Body of pancreas (tissue), 4 donors: ENCODE data around the gene MARK1.

ENCODE experiments used
- POLR2A ChIP-seq, 3 donors: fragments of 450-650 bp; IDR thresholded peaks; one replicate each; pipeline ENCODE4 v1.6.1; 2016; ENCODE audit warnings: antibody characterized with exemption in 3 of 3, mild to moderate bottlenecking in 2 of 3
- TF ChIP-seq, protein P1 (sequence below), 7 experiments: fragments of 450-650 bp in 4 of 7; fragments of 200-600 bp in 3 of 7; sonication (generic) in 3 of 7; IDR thresholded peaks; one replicate each; pipeline ENCODE4 v1.5.1; 2016 to 2019; ENCODE audit warnings: antibody characterized with exemption in 7 of 7

DNA sequence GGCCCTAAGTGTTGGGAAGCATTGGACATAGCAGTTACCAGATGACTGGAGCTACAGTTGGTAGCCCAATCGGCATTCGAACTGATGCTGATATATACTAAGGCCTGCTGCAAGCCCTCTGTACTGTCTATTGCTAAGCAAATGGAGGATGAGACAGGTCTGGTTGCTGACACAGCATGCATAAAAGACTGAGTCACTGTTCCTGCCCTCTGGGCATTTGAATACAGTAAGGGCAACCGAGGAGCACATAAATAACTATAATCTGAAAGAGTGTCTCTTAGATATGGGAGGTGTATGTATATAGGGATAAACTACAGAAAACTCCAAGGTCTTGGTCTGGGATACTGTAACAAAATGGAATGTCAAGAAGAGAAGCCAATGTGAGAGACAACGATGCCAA lies 16.8 kb upstream of the MARK1 start:
- no peak for TF ChIP-seq POLR2A (IDR thresholded peaks at IDR 0.05)
- TF ChIP-seq, protein P1, sequence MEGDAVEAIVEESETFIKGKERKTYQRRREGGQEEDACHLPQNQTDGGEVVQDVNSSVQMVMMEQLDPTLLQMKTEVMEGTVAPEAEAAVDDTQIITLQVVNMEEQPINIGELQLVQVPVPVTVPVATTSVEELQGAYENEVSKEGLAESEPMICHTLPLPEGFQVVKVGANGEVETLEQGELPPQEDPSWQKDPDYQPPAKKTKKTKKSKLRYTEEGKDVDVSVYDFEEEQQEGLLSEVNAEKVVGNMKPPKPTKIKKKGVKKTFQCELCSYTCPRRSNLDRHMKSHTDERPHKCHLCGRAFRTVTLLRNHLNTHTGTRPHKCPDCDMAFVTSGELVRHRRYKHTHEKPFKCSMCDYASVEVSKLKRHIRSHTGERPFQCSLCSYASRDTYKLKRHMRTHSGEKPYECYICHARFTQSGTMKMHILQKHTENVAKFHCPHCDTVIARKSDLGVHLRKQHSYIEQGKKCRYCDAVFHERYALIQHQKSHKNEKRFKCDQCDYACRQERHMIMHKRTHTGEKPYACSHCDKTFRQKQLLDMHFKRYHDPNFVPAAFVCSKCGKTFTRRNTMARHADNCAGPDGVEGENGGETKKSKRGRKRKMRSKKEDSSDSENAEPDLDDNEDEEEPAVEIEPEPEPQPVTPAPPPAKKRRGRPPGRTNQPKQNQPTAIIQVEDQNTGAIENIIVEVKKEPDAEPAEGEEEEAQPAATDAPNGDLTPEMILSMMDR (IDR thresholded peaks at IDR 0.05) = no peak
